Skin of body (tissue), 2 donors: ENCODE data around the gene SOCS2. TPM values are rescaled to one million over a fixed set of nuclear protein-coding genes. Genes with fewer than 3 reads are reported as not detected.
A peak's percentile ranks its signal among the peaks of the same experiment; 100 is the strongest.
"Not testable (repeated sequence)": the region's sequence is repeated elsewhere in the genome, so short reads cannot be mapped to it uniquely, and the experiment has no call there.

ENCODE experiments used
- DNase-seq: peaks from one replicate; lab custom pipeline; 2025; lab: John Stamatoyannopoulos, UW
- total RNA-seq: library from RNA; depleted of rRNA; stranded (reverse); fragments of >200 nt; gene quantifications from one replicate; pipeline ENCODE4 v1.2.3, GENCODE V29; 2014

SOCS2 gene
- total RNA-seq, 1 donor from 2014 or later: 23.7 TPM

DNA sequence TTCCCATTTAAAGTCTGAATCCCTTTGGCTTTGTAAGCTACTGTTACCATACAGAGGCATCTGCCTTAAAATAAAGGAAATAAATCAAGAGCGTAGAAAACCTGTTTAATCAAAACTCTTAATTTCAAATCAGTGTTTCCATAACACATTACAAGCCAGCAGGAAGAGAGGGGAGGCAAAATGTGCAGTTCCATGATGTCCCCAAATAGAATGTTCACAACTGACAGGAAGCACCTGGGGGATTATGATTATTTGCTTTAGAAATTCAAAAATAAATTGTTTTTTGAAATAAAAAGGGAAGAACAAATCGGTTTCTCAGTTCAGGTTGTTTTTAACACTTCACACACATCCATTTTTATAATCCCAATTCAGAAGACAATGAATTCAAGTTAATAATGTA, 21.4 kb downstream of the SOCS2 start:
- no peak for DNase-seq

DNA sequence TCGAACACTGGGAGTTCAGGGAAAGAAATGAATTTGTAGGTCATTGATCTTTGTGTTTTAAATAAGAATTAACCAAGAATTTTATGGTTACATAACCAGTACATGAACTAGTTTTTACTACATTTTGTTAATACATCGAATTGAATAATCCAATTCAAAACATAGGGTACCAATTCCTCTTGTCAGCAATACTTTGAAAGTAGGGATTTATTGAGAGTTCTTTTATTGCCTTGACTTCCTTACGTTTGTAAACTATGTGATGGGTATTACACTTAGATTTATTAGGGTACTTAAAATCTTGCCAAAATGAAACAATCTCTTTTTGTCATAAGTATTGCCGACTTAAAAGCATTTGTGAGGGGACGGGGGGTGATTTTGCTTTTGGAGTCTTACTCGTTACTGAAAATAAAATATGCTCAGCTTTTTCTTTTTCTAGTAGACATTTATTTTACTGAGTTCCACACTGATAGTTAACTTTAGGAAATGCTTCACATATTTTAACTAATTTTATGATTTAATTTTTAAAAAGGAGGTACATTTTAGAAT, 22.4 kb downstream of the SOCS2 start:
- no peak for DNase-seq

DNA sequence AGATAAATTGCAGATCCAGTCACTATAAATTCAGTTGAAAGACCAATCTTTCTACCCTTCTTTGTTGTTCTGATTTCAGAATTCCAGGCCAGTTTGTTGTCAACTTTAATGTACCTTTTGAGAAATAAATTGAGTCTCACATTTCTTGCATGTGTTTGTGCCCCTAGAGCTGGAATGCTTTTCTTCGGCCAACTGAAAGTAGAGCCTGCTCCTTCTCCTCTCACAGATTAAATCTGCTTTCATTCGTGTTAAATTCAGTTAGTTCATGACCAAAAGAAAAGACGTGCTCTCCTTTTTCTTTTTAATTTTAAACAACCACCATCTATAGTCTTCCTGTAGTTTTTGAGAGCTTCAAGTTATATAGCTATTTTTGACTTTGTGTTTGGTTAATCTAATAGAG, 22.9 kb downstream of the SOCS2 start:
- DNase-seq: no peak

DNA sequence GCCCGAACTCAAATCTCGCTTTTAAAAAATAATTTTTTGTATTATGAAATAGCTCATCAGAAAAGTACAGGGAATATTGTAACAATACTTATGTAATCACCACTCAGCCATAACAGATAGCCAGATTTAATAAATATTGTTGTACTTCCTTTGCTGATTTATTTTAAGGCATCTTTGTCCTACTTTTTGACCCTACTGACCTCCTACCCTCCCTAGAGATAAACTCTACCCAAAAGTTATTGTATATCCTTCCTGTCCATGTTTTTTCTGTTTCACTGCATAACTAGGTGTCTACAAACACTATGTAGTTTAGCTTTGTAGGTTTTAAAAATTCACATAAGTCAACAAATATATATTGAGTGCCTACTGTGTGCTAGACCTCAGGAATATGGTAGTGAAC, 25.1 kb downstream of the SOCS2 start:
- DNase-seq: no peak

DNA sequence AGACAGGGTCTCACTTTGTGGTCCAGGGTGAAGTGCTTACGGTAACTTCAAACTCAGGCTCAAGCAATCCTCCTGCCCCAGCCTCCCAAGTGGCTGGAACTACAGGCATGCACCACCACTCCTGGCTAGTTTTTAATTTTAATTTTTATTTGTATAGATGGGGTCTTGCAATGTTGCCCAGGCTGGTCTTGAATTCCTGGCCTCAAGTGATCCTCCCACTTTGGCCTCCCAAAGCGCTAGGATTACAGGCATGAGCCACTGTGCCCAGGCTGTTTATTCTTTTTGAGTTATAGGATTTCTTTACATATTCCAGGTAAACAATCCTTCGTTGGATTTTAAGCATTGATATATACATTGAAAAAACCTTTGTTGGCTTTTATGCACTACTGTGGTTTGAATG, 26.7 kb downstream of the SOCS2 start:
- DNase-seq: no peak

DNA sequence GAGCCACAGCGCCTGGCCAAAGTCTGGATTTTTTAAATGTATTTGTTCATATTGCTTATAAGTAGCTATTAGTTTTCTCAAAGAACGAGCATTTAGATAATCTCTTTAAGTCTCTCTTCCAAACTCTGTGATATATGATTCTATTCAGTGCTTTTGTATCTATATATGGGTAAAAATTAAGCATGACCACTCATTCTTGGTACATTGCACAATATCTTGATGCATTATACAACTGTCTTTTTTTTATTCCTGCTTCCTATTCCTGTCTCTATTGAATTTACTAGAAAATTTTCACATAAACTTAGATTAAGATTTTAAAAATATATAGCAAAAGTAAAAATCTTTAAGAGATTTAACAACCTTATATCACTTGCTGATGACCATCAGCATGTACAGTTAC, 29.1 kb downstream of the SOCS2 start:
- no peak for DNase-seq

DNA sequence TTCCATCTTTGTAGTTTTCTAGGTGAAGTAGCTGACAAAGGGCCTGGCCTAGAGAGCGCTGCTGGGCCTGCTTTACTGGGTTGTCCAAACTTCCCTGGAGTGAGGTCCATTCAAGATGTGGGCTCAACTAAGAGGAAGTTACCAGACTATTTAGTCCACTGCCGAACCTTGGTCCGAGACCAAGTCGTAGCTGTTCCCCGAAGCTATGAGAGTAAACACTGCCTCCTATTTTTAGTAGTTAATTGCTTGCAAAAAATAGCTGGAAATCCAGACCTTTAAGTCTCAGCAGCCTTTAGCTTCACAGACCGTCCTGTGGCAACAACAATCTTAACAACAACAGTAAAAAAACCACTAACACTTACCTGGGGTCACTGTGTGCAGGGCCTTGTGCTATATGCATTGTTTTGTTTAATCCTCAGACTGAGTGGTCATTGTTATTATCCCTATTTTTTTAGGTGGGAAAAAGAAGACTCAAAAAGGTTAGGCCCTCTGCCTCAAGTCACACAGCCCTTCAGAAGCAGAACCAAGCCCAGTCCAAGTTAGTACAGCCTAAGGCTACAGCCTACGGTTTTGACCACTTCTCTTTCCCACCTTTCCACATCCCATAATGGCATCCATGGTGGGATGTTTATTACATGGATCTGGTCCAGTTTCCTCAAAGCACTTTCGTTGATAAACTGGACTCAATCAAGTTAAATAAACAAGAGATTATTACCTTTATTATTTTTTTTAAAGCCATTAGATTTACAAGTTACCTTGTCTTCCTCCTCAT, 30.6 kb downstream of the SOCS2 start:
- no peak for DNase-seq

DNA sequence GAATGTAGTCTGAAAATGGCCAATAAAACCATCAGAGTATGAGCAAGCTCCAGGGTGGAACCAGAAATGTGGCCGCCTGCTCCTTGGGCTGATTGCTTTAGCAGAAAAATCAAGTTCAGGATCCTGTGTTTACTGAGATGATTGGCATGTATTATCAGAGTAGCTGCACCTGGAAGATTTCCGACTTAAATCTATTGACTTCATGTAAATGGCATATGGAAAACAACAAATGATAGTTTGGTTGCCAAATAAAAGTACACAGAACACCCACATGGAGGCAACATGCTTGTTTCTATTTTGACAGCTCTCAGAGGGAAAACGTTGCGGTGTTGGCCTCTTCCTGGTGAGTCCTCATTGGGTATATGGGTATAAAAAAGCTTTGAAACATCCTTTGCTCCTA, 31.3 kb downstream of the SOCS2 start:
- peak; percentile 7 for DNase-seq

DNA sequence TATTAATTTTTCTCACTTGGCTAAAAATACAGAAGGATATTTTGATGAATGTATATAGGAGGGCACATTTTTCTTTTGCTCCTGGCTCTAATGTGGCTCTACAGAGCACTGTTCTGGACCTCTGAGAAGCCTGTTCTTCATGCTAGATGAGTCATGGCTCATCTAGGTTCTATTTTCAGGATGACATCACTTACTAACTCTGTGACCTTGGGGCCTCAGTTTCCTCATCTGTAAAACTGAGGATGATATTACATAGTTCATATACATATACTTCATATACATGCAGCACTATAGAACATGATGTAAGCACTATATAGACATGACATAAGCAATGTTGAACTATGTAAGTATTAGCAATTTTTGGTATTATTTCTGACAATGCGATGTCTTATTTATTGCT, 35.8 kb downstream of the SOCS2 start:
- DNase-seq: no peak

DNA sequence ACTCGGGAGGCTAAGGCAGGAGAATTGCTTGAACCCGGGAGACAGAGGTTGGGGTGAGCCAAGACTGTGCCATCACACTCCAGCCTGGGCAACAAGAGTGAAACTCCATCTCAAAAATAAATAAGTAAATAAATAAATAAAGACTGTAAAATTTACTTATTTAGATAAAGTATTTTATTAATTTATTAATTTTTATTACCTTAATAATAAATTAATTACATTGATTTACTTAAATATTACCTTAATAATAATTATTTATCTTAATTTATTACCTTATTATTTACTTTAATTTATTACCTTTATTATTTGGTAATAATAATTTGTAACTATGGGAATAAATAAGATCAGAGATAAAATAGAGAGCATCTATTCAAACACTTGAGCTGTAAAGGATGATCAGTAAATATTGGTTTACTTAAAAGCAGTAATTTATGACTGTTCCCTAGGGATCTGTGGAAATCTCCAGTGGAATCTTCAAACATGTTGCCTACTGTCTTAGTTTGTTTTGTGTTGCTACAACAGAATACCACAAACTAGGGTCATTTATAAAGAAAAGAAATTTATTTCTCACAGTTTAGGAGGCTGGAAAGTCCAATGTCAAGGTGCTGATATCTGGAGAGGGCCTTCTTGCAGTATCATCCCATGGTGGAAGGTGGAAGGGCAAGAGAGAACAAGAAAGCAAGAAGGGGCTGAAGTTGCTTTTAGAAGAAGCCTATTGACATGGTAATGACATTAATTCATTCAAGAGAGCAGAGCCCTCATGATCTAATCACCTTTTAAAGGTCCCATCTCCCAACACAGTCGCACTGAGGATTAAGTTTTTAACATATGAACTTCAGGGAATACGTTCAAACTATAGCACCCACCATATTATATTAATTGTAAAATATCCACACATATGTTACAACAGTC, 37.1 kb downstream of the SOCS2 start:
- no peak for DNase-seq

DNA sequence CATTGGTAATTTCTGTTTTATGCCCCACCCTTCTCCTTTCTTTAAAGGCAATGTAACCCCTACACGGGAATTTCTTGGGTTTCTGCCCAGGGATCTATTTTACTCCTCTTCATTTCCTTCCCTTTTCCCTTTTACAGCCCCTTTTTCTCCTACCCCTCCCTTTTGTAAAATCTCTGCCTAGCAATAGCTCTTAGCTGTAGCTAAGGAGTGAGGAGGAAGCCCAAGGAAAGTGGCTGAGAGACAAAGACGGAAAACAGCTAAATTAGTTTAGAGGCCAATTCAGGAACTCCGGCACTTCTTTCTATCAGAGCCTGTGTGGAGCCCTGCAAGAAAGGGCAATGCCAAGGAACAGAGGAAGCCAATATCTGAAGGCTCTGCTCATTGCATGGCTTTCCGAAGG, 40.3 kb downstream of the SOCS2 start:
- no peak for DNase-seq

DNA sequence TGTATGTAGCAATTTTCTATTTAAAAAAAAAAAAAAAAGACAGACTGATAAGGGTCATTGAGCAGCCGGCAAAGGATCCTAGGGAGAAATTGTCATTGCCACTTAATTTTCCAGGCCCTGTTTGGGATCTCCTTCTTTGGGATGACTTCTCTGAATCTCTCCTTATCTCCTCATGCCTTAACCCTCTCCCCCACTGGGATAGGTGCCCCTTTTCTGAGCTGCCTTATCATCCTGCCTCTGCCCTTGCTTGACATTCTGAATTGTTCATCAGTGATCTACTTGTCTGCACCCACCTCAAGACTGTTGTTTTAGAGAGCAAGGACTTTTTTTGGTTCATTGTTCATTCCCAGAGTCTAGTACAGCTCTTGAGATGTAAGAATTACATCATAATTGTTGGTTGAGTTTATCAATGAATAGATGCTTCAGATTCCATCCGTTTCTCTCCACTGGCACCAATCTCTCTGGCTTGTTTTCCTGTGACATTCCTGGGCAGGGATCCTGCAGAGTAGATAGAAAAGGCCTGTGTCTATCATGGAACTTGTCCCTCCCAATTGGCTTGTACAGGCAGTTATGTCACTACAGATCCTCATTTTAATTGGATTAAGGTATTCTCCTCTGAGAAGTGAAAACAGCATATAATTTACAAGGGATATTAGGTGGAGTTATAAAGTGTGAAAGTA, 42.6 kb downstream of the SOCS2 start:
- no peak for DNase-seq

DNA sequence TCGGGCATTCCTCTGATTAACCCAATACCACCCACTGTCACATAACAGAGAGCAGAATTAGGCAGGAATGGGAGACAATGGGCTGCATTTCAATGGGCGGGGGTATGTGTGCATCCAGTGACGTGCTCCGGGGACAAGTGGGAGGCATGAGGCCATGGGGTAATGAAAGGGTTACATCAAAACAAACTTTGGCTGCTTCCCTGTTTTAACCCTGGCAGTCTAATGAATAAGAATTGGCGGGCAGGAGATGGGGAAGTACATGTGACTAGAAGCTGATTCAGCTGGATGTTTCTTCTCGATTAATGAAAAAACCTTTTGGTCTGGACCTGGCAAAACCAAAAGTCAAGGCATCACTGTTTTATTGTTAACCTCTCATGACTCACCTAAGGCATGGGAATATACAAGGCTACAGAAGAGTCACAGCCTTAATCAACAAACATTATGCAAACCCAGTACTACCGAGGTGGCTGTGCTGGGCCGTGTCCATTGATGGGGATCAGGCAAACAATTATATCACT, 44.2 kb downstream of the SOCS2 start:
- DNase-seq: no peak

DNA sequence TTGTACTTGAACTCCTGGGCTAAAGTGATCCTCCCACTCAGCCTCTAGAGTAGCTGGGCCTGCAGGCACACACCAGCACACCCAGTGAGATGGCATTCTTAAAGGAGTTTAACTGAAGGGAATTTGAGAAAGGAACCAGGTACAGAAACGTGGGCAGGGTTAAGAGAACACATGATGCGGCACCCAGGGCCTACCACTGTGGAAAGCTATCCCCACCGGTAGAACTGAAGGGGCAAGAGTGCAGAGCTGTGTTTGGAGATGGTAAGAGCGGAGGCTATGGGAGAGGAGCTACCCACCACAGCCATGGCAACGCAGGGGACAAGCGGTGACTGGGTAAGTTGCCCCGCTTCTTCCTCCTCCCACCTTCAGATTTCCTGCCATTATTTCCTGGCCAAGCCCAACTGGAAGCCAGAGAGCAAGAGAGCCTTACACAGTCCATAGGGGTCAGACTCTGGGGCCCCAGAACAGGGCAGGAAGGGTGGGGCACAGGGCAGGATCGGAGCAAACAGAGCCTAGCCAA, 46.5 kb downstream of the SOCS2 start:
- DNase-seq: no peak

DNA sequence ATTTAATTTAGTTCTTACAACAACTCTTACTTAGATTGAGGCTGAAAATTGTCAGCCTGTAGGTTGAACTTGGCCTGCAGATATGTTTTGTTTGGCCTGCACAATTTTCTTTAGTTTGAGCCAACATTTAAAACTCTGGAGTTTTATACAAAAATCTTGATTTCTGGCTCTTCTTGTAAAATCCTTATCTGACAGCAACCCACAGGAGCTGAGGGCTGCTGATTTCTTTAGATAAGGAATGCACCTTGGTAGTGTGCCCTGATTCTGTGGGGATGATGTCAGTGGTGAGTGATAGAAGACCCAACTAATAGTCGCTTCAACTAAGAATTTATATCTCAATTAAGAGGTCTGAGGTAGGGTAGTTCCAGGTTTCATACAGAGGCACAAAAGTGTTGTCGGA, 49.5 kb downstream of the SOCS2 start:
- no peak for DNase-seq

DNA sequence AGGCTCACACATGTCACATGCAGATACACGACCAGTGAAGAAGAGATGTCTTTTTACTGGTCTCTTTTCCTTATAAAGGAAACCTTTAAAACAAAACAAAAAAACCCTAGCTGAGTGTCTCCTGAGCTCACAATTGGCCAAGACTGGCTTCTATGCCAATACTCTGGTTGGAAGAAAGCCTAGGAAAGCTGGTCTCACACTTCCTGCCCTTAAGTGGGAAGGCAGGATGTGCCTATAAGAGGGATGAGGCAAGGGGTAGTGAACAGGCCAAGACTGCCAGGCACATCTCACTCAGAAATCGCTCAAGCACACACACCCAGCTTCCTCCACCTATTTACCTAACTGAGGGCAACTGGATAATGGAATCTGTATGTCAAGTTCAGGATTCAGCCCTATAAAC, 50.0 kb downstream of the SOCS2 start:
- DNase-seq: no peak

DNA sequence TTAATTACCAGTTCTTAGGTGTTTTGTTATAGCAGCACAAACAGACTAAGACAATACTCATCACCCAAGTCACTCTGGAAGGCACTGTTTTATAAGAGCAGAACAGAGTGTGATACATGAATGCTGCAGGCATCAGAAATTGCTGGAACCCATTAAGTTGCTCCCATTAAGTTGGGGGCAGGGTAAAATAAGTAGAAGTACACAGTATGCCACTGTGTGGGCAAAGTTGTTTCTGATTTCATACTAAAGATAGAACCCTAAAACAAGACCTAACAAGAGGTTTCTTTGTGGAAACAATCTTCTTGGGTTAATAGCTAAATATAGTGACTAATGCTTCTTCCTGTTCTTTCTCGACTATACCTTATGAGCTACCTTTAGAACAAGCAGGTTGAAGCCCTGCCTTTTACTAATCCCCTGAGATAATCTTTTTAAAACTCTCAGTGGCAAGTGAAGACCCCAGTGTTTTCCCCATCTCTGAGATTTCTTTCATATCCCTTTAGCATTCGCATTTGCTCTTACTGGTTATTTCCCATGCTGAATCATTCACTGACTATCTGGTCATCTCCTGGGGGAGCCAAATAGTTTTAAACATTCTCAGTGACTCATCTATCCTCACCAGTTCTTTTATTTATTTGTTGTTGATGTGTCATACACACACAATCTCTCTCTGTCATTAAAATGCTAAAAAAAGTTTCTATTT, 52.3 kb downstream of the SOCS2 start:
- DNase-seq: no peak

DNA sequence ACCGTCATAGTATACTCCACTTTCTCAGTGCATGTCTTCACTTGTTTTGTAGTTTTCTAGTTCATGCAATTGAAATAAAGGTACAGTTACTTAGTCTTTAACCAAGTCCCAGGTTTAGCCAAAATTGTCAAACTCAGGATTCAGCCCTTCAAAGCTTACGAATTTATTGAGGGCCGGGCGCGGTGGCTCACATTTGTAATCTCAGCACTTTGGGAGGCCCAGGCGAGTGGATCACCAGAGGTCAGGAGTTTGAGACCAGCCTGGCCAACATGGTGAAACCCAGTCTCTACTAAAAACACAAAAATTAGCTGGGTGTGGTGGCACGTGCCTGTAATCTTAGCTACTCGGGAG, 52.8 kb downstream of the SOCS2 start:
- DNase-seq: not testable (repeated sequence)

DNA sequence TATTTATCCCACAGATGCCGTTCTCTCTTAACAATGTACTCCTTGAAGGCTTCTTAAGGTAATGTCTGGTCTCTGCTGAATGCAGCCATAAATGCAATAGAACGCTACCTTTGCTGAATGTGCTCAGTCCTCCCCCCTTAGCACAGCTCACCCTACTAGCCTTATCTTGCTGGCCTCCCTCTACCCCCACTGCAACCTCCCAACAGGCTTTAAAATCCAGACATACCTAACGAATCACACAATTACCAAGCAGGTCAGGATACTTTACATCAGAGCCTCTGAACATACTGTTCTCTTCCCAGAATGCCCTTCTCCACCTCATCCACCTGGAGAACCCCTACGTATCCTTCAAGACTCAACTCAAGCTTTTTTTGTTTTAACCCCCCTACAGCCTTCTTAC, 53.7 kb downstream of the SOCS2 start:
- no peak for DNase-seq
